CD4-positive, alpha-beta T cell (primary cell): ENCODE measurements around the gene ARMC7. TPM values are rescaled to one million over a fixed set of nuclear protein-coding genes. Genes with fewer than 3 reads are reported as not detected.

Source experiments
- ATAC-seq: fragments of 200-7000 bp; cut with Tn5 transposase; one replicate; pipeline ENCODE4 v1.10.0; 2022; ENCODE audit warnings: mild to moderate bottlenecking; ENCODE audit not compliant: poor library complexity
- CTCF ChIA-PET: fragments of 350-600 bp; sonication (Branson Sonifier 250); formaldehyde crosslinking; loops from one replicate; lab custom pipeline; 2021; ENCODE audit warnings: antibody characterized with exemption, inconsistent platforms; lab: Charles Lee
- POLR2A ChIA-PET: fragments of 350-600 bp; sonication (Branson Sonifier 250); formaldehyde crosslinking; loops from one replicate; lab custom pipeline; 2021; ENCODE audit warnings: antibody characterized with exemption, inconsistent platforms; lab: Charles Lee
- DNase-seq, 14 experiments: peaks; one replicate each; pipeline ENCODE4 v3.0.0-alpha.2; 2013 to 2020; ENCODE audit warnings: mixed read lengths in 2 of 14
- H3K27ac ChIP-seq, 2 donors: one replicate each; pipeline versions ENCODE4 v1.5.1 to v1.7.0; 2013; ENCODE audit warnings: low read length in 2 of 2, low read depth in 1 of 2, mild to moderate bottlenecking in 1 of 2
- H3K27me3 ChIP-seq, 2 experiments: 1 replicate in 1 of 2; 2 replicates in 1 of 2; pipeline versions ENCODE4 v1.6.1 to v1.7.0; 2013; ENCODE audit warnings: low read length in 2 of 2, control low read depth in 1 of 2, mild to moderate bottlenecking in 1 of 2, moderate library complexity in 1 of 2; ENCODE audit not compliant: insufficient read depth in 2 of 2, control insufficient read depth in 1 of 2
- H3K36me3 ChIP-seq: one replicate; pipeline ENCODE4 v1.6.1; 2013; ENCODE audit warnings: low read length, control low read depth; ENCODE audit not compliant: insufficient read depth
- H3K4me1 ChIP-seq: one replicate; pipeline ENCODE4 v1.6.1; 2013; ENCODE audit warnings: low read length, control low read depth; ENCODE audit not compliant: insufficient read depth
- H3K4me3 ChIP-seq: one replicate; pipeline ENCODE4 v1.5.1; 2013; ENCODE audit warnings: mild to moderate bottlenecking, low read length, moderate library complexity
- H3K9me3 ChIP-seq, 2 experiments: 1 replicate in 1 of 2; 2 replicates in 1 of 2; pipeline versions ENCODE4 v1.6.1 to v1.7.0; 2013; ENCODE audit warnings: low read length in 2 of 2, mild to moderate bottlenecking in 2 of 2, control low read depth in 1 of 2, moderate library complexity in 1 of 2; ENCODE audit not compliant: control insufficient read depth in 1 of 2, insufficient read depth in 1 of 2
- H3K27ac Mint-ChIP-seq: one replicate; pipeline ENCODE4 v1.8.0; 2020; ENCODE audit warnings: mixed read lengths
- H3K27me3 Mint-ChIP-seq: one replicate; pipeline ENCODE4 v1.8.0; 2021; ENCODE audit warnings: mixed read lengths
- H3K36me3 Mint-ChIP-seq: one replicate; pipeline ENCODE4 v1.8.0; 2021; ENCODE audit warnings: low read depth, mixed read lengths
- H3K4me1 Mint-ChIP-seq: one replicate; pipeline ENCODE4 v1.8.0; 2021; ENCODE audit warnings: low read depth, mixed read lengths
- H3K4me3 Mint-ChIP-seq: one replicate; pipeline ENCODE4 v1.8.0; 2020; ENCODE audit warnings: mild to moderate bottlenecking, mixed read lengths
- H3K9me3 Mint-ChIP-seq: one replicate; pipeline ENCODE4 v1.8.0; 2020; ENCODE audit warnings: mixed read lengths
- intact Hi-C, 2 experiments: fragments of 100-400 bp; cut with DNase I in 1 of 2; cut with micrococcal nuclease in 1 of 2; formaldehyde crosslinking; loops; one replicate each; pipeline versions ENCODE4 v1.15.1 to v1.9.0; 2023 to 2025; cut with DNase I, micrococcal nuclease
- total RNA-seq, 174 experiments: library from RNA in 2 of 174; stranded (reverse) in 2 of 174; gene quantifications; one replicate each; pipeline ENCODE4 v1.2.3 and lab custom pipeline; 2021 to 2026
- TF ChIP-seq, protein P1 (sequence below): fragments of 200-600 bp; IDR thresholded peaks from one replicate; pipeline ENCODE4 v1.8.0; 2022; ENCODE audit warnings: antibody characterized with exemption, mild to moderate bottlenecking

The ARMC7 gene
- total RNA-seq, 2 experiments from 2014 or later, result 4.1 to 4.8 TPM

DNA sequence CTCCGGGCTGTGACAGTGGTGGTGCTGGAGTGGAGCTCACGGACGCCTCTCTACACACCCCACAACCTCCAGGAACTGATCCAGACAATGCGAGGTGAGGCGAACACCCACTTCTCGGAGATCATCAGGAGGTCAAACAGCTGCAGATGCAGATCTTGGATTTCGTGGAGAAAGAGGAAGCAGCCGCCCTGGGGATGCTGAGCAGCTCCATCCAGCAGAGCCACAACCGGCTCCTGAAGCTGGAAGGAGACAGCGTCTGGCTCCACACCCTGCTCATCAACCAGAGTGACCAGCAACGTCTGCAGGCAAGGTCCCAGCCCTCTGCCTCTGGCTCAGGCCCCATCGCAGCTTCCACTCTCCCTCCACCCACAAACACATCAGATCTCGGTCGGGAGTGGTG is 35.2 kb upstream of the ARMC7 start:
- H3K4me1 Mint-ChIP-seq, result peaks cover 9% of the 10 kb centered on the region
- no peaks in the 10 kb centered on the region for H3K27me3 ChIP-seq
- H3K4me3 ChIP-seq, result no peak overlapping the region
- no peak overlapping the region for H3K27ac ChIP-seq
- no peaks in the 10 kb centered on the region for H3K36me3 ChIP-seq
- H3K4me1 ChIP-seq, result peaks cover 26% of the 10 kb centered on the region
- H3K4me3 Mint-ChIP-seq, result no peak overlapping the region
- no peaks in the 10 kb centered on the region for H3K9me3 Mint-ChIP-seq
- CTCF ChIA-PET, result no interaction called here
- H3K9me3 ChIP-seq, result no peaks in the 10 kb centered on the region
- TF ChIP-seq, protein P1, sequence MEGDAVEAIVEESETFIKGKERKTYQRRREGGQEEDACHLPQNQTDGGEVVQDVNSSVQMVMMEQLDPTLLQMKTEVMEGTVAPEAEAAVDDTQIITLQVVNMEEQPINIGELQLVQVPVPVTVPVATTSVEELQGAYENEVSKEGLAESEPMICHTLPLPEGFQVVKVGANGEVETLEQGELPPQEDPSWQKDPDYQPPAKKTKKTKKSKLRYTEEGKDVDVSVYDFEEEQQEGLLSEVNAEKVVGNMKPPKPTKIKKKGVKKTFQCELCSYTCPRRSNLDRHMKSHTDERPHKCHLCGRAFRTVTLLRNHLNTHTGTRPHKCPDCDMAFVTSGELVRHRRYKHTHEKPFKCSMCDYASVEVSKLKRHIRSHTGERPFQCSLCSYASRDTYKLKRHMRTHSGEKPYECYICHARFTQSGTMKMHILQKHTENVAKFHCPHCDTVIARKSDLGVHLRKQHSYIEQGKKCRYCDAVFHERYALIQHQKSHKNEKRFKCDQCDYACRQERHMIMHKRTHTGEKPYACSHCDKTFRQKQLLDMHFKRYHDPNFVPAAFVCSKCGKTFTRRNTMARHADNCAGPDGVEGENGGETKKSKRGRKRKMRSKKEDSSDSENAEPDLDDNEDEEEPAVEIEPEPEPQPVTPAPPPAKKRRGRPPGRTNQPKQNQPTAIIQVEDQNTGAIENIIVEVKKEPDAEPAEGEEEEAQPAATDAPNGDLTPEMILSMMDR, result no peak
- no peak for DNase-seq
- POLR2A ChIA-PET, result no interaction called here
- H3K27me3 Mint-ChIP-seq, result no peaks in the 10 kb centered on the region
- no peak overlapping the region for H3K27ac Mint-ChIP-seq
- intact Hi-C loops, result no loop called here
- ATAC-seq, result no peak
- no peaks in the 10 kb centered on the region for H3K36me3 Mint-ChIP-seq

DNA sequence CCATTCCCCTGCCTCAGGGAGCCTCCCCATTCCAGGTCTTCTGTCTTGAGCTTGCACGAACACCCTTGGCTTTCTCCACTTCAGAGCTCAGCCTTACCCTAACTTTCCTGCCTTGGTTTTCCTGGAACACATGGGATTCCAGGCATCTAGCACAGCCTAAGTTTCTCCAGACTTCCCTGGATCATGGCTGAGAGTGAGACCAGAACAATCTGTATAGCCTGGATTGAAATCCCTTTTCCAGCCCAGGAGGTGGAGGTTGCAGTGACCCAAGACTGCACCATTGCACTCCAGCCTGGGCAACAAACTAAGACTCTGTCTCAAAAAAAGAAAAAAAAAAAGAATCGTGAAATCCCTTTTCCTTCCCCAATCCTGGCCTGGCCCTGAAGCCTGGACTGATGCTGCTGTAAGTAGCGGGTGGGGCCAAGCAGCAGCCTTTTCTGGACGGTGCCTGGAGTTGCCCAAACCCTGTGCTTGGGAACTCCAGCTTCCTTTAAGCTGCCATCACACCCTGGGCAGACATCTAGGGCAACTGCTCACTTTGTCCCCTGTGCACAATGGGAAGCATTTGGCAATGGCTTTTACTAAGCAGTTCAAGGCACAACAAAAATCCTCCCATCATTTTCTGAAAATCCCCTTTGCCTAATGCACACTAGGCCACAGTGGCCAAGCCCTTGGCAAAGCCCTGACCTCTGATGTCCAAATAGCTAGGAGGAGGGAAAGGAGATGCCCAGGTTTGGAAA is 34.0 kb upstream of the ARMC7 start:
- Mint-ChIP-seq H3K27ac (no peak overlapping the region), H3K27me3 (no peaks in the 10 kb centered on the region), H3K36me3 (no peaks in the 10 kb centered on the region), H3K4me3 (no peak overlapping the region), H3K4me1 (peaks cover 5% of the 10 kb centered on the region), H3K9me3 (no peaks in the 10 kb centered on the region)
- Histone ChIP-seq H3K27me3 (no peaks in the 10 kb centered on the region), H3K36me3 (no peaks in the 10 kb centered on the region), H3K27ac (no peak overlapping the region), H3K4me3 (no peak overlapping the region), H3K9me3 (no peaks in the 10 kb centered on the region), H3K4me1 (peaks cover 28% of the 10 kb centered on the region)
- ATAC-seq (no peak), DNase-seq (no peak)
- intact Hi-C loops, result loop anchor here in 1 of 2 experiments (5.0 kb wide), 1 partner anchor 38 kb away; no protein-coding TSS in a partner anchor
- TF ChIP-seq, protein P1, result no peak
- POLR2A ChIA-PET, result interaction anchor here (1.0 kb wide), 1 partner anchor 8 kb away, joined by 3 read pairs; no protein-coding TSS in a partner anchor
- CTCF ChIA-PET, result interaction anchor here (0.6 kb wide), 2 partner anchors 88 to 139 kb away, joined by 3 read pairs; no protein-coding TSS in a partner anchor

DNA sequence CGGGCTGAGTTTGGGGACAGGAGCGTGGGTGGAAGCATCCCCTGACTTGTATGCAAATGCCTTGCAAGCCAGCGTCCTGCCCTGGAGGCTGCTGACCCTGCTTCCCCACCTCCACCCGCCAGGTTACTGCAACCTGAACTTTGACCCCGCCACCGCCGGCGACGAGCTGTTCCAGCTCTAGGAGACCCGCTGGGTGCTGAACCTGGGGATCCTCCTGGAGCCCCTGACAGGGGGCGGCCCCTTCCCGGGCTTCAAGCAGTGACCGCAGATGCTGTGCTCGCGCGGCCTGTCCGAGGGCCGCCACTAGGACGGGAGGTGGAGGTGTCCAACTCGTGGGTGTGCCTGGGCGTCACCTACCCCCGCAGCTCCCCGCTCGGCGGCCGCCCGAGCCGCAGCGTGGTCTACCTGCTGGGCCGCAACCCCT is 32.7 kb upstream of the ARMC7 start:
- ChIA-PET CTCF (interaction anchor here (1.0 kb wide), 1 partner anchor 124 kb away, joined by 3 read pairs; no protein-coding TSS in a partner anchor), POLR2A (interaction anchor here (1.2 to 2.3 kb wide), 5 partner anchors 10 to 185 kb away, joined by 3 to 18 read pairs (median 4); partner anchors contain the start of genes MRPS7, SLC16A5 and SUMO2)
- intact Hi-C loops, result loop anchor here in 1 of 2 experiments (5.0 kb wide), 1 partner anchor 40 kb away; no protein-coding TSS in a partner anchor
- Mint-ChIP-seq H3K9me3 (no peaks in the 10 kb centered on the region), H3K4me3 (peak overlapping the region; percentile 74), H3K27ac (peak overlapping the region; percentile 68), H3K36me3 (no peaks in the 10 kb centered on the region), H3K27me3 (no peaks in the 10 kb centered on the region), H3K4me1 (peaks cover 5% of the 10 kb centered on the region)
- DNase-seq (peak in 1 of 14 experiments; percentile 28), ATAC-seq (no peak)
- Histone ChIP-seq H3K27ac (no peak overlapping the region), H3K4me1 (peaks cover 28% of the 10 kb centered on the region), H3K36me3 (no peaks in the 10 kb centered on the region), H3K4me3 (peak overlapping the region; percentile 48), H3K9me3 (no peaks in the 10 kb centered on the region), H3K27me3 (no peaks in the 10 kb centered on the region)
- TF ChIP-seq, protein P1, result no peak
